Non-pigmented ciliary epithelial cell (primary cell): ENCODE data around the gene KICS2.
"Not testable (repeated sequence)": the region's sequence is repeated elsewhere in the genome, so short reads cannot be mapped to it uniquely, and the experiment has no call there.

Experiments used
- DNase-seq: peaks from one replicate; pipeline ENCODE4 v3.0.0-alpha.2; 2010; ENCODE audit warnings: low read depth

The KICS2 gene

DNA sequence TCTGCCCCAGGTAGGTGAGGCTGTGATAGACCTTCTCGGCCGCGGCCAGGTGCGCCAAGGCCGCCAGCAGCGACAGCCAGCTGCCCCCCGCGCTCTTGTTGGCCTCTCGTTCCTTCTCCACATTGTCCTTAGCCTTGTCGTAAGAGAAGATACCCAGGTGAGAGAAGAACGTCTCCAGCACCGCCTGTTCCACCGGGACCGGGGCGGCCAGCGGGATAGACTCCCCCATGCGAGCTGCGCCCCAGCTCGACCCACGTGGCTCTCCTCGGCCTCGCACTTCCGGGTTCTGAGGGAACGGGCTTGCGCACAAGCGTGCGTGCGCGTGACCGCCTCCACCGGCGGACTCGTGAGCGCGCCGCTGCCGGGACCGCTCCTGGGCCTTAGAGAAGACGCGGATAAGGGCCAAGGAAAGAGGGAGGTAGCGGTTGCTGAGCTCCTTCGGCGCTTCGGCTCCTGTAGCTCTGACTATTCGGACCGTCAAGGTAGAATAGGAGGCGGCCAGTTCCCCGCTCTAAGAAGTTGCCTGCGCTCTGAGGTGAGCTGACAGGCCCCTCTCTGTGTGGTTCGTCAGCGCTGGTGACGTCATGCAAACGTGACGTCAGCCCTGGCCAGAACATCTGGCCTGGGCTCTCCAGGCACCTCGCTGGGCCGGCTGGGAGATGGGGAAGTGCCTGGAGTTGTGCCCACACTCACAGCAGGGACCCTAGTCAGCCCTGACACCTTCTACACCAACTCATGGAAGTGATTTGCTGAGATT, at the start of gene KICS2:
Gene KICS2, minus strand, starts transcription at position 288 of the 757 bp plus-strand sequence. Its CDS starts 59 bp downstream, at position 229.
- peak; percentile 54 for DNase-seq

DNA sequence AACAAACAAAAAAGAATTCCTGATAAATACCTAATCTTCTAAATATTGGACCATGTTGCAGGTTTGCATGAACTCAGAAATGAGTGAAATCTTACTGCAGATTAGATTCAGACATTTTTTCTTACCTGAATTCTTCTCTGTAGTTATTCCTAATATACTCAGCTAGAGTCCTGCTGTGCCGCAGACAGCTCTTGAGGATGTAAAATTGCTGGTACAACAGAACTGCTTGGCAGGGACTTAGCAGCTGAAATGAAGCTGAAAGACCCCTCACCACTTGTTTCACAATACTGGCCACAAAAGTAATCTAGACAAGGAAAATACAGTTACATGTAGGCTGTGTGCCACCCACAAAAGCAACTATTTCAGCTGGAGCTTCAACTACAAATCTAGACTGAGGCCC, 48.3 kb upstream of the KICS2 start:
- DNase-seq = no peak

DNA sequence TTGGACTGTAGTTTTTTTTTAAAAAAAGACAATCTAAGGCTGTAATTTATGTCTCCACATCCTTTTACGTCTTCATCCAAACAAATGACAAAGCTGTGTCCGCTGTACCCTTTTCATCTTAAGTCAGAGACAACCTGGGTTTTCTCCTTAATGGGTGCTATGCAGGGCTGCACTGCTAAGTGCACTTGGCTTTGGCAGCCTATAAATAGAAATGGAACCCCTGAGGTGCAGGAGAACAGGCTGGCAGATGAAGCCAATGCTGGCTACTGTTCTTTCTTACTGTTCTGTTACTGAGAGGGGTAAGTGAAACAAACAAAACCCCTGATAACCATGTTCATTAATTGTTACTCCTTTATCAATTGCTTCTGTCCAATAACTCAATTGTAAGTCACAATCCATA, 47.1 kb upstream of the KICS2 start:
- DNase-seq = no peak

DNA sequence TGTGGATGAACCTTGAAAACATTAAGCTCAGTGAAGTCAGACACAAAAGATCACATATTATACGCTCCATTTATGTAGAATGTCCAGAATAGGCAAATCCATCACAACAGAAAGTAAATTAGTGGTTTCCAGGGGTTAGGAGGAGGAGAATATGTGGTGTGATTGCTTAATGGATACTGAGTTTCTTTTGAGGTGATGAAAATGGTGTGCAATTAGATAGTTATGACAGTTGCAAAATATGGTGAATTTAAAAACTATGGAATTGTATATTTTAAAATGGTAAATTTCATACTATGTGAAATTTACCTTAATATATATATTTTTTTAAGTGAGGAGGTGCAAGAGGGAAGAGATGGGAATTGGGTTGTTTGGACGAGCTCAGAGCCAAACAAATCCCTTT, 46.3 kb upstream of the KICS2 start:
- no peak for DNase-seq

DNA sequence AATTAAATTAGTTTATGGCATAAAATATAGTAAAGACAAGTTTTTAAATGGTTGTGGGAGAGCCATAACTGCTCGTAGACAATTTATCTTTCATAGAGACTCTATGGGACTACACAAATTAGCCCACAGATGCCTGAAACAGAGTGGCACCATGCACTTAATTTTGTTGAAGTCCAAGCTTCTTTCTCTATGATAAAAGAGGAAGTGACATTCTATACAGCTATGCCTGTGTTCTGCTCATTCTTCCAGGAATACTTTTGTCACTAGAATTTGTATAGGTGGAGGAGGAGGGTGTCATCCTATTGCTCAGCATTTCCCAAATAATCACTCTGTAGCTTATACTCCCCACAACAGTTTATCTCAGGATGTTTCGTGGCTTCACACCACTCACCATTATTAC, 43.7 kb upstream of the KICS2 start:
- DNase-seq = no peak

DNA sequence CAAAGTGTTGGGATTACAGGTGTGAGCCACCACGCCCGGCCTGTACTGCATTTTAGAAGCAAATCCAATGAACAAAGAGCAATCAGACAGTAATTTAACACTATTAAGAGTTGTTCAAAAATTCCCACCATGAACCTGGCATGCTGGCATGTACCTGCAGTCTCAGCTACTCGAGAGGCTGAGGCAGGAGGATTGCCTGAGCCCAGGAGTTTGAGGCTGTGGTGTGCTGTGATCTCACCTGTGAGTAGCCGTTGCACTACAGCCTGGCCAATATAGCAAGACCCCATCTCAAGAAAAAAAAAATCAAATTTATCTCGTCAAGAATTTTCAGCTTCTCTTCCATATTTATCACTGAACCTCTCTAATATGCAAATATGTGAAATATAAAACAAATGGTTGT, 39.7 kb upstream of the KICS2 start:
- no peak for DNase-seq

DNA sequence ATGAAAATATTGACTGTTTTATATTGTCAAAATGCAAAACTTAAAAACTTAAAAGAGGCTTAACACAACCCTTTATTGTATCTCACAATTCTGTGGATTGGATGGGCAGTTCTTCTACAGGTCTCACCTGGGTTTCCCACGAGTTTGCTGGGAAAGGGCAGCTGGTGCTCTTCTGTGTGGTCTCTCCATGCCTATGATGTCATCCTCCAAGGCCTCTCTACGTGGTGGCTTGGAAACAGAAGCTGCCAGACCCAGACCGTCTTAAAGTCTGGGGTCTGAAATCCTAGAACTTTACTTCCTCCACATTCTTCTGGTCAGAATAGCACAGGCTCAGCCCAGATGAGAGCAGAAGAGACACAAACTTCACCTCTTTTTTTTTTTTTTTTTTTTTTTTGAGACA, 36.5 kb upstream of the KICS2 start:
- DNase-seq = no peak

DNA sequence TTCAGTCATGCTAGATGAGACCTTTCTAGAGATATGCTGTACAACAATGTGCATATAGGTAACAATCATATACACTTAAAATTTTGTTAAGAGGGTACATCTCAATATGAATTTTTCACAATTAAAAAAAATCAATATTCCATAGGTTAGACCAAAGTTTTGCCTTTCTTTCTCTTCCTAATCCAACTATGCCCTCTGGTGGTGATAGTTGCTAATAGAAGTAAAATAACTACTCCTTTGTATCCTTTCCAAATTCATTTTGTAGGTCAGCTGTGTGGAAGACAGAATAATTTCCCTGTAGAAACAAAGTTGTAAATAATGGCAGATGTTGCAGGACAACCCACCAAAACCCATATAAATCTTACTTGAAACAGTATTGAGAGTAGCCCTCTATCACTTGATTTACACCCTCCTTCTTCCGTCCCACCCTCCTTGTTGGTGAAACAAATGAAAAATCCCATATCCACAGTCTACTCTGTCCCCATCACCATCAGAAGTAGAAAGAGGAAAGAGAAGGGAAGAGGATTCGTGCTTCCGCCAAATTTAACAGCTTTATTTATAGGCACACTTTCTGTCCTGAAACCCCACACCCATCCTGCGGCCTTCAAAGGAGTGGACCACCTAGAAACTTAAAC, 34.2 kb upstream of the KICS2 start:
- peak; percentile 26 for DNase-seq

DNA sequence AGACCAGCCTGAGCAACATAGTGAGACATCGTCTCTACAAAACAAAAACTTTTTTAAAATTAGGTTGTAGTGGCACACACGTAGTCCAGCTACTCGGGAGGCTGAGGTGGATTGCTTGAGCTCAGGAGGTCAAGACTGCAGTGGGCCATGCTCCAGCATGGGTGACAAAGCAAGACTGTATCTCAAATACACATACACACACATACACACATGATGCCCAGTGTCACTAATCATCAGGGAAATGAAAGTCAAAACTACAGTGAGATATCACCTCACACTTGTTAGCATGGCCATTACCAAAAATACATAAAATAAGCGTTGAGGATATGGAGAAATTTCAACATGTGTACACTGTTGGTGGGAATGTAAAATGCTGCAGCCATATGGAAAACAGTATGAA, 33.2 kb upstream of the KICS2 start:
- DNase-seq = no peak

DNA sequence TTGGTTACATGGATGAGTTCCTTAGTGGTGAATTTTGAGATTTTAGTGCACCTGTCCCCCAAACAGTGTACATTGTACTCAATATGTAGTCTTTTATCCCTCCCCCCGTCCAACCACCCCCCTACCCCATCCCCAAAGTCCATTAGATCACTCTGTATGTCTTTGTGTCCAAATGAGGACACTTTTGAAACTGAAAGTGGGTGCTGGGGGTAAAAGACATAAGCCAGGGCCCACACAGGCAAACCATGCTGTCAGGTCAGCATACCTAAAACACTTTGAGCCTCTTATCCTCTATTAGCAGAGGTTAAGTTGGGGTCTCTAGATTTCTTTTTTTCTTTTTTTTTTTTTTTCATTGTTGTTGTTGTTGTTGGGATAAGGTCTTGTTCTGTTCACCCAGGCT, 31.3 kb upstream of the KICS2 start:
- no peak for DNase-seq

DNA sequence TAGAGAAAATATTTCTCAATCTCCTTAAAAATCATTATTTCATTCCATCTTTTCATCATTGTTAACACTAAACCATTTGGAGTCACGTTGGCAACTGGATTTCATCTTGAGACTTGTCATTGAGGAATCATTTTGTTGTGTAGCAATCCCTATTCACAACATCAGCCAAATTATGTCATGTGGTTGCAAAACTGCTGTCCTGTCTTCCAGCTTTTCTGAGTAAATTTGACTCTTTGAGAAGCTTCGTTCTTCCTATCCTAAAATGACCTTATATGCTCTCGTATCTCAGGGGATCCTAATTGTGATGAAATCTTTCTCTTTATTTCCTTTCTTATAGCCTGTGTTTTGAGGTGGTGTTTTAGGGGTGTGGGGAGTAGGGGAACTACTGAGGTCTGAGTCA, 30.6 kb upstream of the KICS2 start:
- no peak for DNase-seq

DNA sequence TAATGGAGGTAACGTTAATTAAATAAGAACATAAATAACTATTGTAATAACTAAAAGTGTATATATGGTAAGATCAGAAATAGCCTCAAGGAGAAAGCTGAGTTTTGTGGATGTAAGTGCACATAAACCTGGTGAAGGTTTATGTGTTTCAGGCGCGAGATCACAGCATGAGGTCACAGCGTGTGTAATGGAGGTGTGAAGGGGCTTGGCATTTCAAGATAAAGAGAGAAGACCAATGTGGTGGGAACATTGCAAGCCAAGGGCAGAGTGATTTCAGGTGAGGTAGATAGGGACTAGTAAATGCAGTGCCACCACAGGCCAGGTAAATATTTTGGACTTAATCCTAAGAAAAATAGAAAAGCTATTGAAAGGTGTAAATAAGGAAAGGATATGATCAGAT, 21.7 kb upstream of the KICS2 start:
- no peak for DNase-seq

DNA sequence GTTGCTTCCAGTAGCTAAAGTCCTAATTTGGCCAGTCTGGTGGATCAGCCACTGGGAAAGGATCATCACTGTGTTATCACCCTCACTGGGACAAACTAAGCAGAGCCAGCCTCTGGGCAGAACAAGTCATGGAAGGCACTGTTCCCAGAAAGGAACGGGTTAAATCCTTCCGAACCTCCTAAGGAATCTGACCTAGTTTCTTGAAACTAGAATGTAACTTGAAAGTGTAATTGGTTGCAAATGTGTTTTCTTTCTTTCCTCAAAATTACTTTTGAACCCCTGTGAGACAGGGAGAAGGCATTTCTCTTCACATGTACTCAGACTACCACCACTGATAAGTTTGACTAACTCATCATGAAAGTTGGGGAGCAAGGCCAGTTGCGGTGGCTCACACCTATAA, 18.7 kb upstream of the KICS2 start:
- DNase-seq = no peak

DNA sequence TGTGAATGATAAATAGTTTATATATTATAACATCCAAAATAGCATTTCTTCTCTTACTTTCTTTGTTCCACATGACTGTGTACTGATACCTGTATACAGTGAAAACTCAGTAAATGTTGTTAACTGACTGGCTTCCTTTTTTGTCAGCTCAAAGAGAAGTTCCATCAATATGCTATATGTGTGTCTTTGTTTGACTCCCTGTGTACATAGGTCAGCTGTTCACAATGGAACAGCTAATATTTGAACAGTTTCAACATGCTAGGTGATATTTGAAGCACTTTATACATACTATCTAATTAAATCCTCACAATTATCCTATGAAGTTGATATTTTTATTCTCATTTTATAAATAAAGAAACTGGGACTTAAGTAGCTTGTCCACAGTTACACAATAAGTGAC, 15.3 kb upstream of the KICS2 start:
- no peak for DNase-seq

DNA sequence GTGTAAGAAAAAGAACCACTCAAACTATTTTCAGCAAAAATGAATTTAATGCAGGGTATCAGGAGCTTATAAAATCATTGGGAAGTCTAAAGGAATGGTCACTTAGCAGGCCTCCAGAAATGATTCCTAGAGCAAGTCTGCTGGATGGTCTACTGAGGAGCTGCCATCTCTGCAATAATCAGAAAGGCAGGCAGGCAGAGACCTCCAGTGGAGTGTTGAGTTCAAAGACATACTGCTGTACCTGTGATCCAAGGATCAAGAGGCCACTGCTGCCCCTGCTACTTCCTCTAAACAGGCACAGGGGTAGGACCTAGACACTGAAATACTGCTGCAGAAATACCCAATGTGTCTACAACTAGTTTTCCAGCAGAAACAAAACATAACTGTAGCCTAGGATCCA, 14.5 kb upstream of the KICS2 start:
- no peak for DNase-seq

DNA sequence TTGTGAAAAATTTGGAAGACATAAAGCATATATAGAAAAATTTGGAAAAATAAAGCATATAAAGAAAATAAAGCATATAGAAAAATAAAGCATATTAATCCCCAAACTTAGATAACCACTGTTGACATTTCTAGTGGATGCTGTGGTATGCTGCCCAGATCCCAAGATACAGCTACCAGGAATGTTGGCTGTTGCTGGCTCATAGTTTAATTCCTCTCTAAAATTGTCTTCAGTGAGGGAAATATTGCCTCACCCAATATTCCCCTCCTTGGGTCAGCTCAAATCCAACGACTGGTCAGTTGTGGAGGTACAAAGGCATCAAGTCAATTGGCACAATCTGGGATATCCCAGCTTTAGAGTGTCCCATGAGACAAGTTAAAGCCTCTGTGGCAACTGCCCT, 10.1 kb upstream of the KICS2 start:
- DNase-seq = no peak

DNA sequence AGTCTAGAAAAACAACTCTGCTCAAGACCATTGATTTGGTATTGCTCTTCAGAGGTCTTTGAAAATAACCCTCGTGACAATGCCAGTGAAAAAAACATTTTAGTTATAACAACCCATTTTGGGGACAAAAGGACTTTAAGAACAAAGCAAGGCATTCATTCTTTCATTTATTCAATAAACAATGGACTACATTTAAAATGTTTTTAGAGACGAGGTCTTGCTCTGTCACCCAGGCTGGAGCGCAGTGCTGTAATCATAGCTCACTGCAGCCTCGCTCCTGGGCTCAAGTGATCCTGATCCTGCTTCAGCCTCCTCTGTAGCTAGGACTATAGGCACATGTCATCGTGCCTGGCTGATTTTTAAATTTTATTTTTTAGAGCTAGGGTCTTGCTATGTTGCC, 7.7 kb upstream of the KICS2 start:
- no peak for DNase-seq

DNA sequence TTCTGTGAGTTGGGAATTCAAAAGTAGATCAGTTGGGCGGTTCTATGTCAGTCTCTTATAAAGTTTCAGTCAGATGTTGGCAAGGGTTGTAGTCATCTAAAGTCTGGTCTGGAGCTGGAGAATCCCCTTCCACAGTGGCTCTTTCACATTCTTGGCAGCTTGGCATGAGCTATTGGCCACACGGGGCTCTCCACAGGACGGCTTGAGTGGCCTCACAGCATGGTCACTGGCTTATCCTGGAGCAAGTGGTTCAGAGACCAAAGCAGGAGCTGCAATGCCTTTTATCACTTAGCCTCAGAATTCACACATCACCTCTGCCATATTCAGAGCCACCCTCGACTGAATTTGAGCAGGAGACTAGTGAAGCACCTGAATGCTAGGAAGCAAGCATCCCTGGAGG, 7.1 kb upstream of the KICS2 start:
- no peak for DNase-seq

DNA sequence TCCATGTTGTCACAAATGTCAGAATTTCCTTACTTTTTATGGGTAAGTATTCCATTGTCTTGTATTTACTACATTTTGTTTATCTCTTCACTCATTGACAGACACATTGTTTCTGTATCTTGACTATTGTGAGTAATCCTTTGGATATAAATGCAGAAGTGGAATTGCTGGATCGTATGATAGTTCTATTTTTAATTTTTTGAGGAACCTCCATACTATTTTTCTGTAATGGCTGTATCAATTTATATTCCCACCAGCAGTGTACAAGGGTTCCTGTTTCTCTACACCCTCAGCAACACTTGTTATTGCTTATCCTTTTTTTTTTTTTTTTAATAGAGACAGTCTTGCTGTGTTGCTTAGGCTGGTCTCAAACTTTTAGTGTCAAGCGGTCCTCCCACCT, 3.5 kb upstream of the KICS2 start:
- DNase-seq = no peak

DNA sequence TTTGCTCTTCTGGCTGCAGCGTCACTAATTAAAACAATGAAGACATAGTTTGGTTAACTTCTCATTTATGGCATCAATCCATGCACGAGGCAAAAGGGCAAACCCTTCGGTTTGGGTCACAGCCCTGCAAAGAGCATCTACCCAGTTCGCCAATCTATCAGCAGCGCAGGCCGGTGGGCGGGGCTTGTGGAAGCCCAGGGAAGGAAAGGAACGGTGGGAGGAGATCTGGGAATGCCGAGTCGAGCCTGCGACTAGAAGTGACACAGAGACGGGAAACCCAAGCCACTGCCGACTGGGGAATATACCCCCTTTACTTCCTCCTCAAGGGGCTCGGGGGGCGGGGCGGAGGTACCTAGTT, 466 bp downstream of the KICS2 start:
- DNase-seq = peak; percentile 28

DNA sequence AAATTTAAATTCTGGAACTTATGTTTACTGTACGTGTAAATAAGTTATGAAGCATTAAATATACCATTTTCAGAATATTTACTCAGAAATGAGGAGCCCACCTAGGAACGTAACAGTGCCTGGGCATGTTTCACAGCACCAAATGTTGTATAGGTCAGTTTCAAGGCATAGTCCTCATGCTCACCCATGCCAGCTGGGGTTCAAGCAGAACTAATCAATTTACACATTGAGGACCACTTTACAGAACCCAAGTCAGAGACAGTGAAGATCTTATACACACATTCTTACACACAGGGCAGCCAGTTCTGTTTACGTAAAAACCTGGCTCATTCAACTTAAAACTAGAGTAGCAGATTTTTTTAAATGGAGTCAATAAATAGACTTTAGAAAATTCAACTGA, 2.0 kb downstream of the KICS2 start:
- DNase-seq = no peak

DNA sequence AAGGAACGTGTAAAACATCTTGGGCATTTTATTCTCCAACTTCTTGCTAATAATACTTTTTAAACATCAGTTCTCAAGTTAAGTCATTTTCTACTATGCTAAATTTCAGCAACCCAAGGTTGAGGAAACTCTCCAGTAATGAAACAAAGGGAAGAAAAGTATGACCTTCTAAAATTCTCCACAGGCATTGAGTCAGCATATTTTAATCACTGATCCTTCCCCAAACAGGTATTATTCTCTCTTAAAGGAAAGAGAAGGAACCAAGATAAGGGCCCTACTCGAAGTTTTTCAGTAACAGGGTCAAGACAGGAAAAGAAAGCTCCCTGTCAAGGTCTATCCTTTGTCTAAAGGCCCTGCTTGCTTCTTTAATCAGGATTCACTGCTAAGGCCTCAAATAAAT, 3.0 kb downstream of the KICS2 start:
- DNase-seq = no peak

DNA sequence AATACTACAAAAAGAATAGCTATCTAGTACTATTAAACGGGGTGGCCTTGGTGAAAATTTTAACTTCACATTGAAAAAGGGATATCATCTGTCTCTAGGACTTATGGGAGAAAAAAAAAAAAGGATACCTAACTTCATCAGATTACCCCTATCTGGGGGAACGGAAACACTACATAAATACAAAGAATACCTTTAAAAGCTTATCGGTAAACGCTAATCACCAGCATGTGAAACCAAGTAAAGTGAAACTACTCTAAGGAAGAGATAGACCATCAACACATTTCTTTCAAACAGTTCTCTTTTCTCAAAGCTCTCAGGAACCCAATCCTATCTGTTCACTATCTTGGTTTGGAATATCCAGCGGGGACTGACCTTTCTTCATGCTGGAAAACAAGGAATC, 3.5 kb downstream of the KICS2 start:
- no peak for DNase-seq

DNA sequence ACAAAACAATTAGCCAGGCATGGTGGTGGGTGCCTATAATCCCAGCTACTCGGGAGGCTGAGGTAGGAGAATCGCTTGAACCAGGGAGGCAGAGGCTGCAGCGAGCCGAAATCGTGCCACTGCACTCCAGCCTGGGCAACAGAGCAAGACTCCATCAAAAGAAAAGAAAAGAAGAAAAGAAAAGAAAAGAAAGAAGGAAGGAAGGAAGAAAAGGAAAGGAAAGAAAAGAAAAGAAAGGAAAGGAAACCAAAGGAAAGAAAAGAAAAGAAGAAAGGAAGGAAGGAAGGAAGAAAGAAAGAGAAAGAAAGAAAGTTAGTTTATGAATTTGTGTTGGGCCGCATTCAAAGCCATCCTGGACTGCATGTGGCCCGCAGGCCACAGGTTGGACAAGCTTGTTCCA, 4.5 kb downstream of the KICS2 start:
- DNase-seq = not testable (repeated sequence)
